A549 treated with RU486 at 1 μM for 4 hours (cell line): ENCODE results near the gene NCS1. TPM values are rescaled to one million over a fixed set of nuclear protein-coding genes. Genes with fewer than 3 reads are reported as not detected.

Experiments used
- total RNA-seq: library from RNA; stranded (reverse); fragments of 200-300 nt; extraction: Qiagen RNA extraction; gene quantifications from 5 replicates; pipeline ENCODE4 v1.2.3, GENCODE V29; 2022; ENCODE audit warnings: low read depth

The NCS1 gene
- 33.8 to 56.4 TPM (median 45.8 TPM) in 5 replicates for total RNA-seq

GRCh38 chr9:130172161-130172857, at the start of gene NCS1:
NCS1 (plus strand) TSS chr9:130172404; CDS start chr9:130172664, 260 bp downstream.

DNA sequence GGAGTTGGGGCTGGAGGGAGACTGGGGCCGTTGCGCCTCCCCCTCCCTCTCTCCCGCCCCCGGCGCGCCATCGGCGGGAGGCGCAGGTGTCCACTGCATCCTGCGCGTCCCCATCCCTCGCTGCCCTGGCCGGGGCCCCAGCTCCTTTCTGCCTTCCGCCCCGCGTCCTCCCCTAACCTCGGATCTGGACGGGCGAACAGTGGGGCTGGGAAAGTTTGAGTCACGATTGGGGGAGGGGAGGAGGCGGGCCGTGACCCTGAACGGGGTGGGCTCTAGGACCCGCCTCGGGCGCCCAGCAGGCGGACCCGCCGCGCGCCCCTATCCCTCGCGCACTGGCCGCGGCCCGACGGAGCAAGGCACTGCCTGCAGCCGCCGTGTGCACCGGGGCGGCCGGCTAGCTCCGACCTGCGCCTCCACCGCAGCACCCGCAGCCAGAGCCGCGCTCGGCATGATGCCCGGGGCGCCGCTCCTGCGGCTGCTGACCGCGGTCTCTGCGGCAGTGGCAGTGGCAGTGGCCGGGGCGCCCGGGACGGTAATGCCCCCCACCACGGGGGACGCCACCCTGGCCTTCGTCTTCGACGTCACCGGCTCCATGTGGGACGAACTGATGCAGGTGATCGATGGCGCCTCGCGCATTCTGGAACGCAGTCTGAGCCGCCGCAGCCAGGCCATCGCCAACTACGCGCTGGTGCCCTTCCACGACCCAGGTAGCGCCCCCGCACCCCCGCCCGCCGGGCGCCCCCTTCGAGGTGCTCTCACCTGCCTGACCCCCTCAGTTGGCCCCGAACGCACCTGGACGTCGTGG, 93.4 kb downstream of the NCS1 start, which contains the start of gene HMCN2:
Gene HMCN2, plus strand, starts transcription at position 330 of the 805 bp plus-strand sequence. Its CDS starts 119 bp downstream, at position 449.

Other genes with a start within 250 kb of the NCS1 start
- 12.4 to 15.1 TPM (median 14.7 TPM) in 5 replicates for gene FNBP1, start 129.2 kb upstream of the NCS1 start, total RNA-seq
- gene GPR107, start 118.5 kb upstream of the NCS1 start, total RNA-seq = 22.9 to 28.8 TPM (median 28.1 TPM) in 5 replicates
- 0.04 to 0.06 TPM (median 0.05 TPM) in 4 of 5 replicates, not detected in the other for gene HMCN2, start 93.4 kb downstream of the NCS1 start, total RNA-seq